SK-N-MC (cell line): ENCODE measurements around the gene TEPSIN.

Experiments
- DNase-seq: peaks from one replicate; pipeline ENCODE4 v3.0.0-alpha.2; 2011; ENCODE audit warnings: low read depth, low spot score
- H3K27ac ChIP-seq: fragments of 200-600 bp; sonication (generic); 2 replicates; pipeline ENCODE4 v1.5.1; 2016; ENCODE audit warnings: mixed run types
- H3K36me3 ChIP-seq: fragments of 200-600 bp; sonication (generic); 2 replicates; pipeline ENCODE4 v1.6.1; 2017; ENCODE audit warnings: antibody characterized with exemption, low read length, mixed read lengths; ENCODE audit not compliant: insufficient read depth
- H3K4me3 ChIP-seq: fragments of 200-600 bp; sonication (generic); 2 replicates; pipeline ENCODE4 v1.5.1; 2016
- H3K9ac ChIP-seq: fragments of 200-600 bp; sonication (generic); 2 replicates; pipeline ENCODE4 v1.8.0; 2017; ENCODE audit warnings: mixed run types, mixed read lengths; ENCODE audit not compliant: insufficient read length
- H3K9me3 ChIP-seq: fragments of 200-600 bp; sonication (generic); 2 replicates; pipeline ENCODE4 v1.6.1; 2017; ENCODE audit warnings: low read depth, mild to moderate bottlenecking, antibody characterized with exemption, low read length, moderate library complexity, mixed read lengths
- EZH2 ChIP-seq: fragments of 200-600 bp; sonication (generic); IDR thresholded peaks from one replicate; pipeline ENCODE4 v1.6.1; 2017; ENCODE audit warnings: antibody characterized with exemption
- FOXP2 ChIP-seq: optimal IDR thresholded peaks from 2 replicates; pipeline ENCODE3; 2011; ENCODE audit warnings: mild to moderate bottlenecking, moderate library complexity; ENCODE audit not compliant: insufficient read depth; ENCODE audit errors: extremely low read length, control extremely low read depth
- POLR2AphosphoS5 ChIP-seq: IDR thresholded peaks from 2 replicates; pipeline ENCODE4 v1.6.1; 2012; ENCODE audit warnings: mild to moderate bottlenecking, low read depth, low read length, borderline replicate concordance

TEPSIN gene

DNA sequence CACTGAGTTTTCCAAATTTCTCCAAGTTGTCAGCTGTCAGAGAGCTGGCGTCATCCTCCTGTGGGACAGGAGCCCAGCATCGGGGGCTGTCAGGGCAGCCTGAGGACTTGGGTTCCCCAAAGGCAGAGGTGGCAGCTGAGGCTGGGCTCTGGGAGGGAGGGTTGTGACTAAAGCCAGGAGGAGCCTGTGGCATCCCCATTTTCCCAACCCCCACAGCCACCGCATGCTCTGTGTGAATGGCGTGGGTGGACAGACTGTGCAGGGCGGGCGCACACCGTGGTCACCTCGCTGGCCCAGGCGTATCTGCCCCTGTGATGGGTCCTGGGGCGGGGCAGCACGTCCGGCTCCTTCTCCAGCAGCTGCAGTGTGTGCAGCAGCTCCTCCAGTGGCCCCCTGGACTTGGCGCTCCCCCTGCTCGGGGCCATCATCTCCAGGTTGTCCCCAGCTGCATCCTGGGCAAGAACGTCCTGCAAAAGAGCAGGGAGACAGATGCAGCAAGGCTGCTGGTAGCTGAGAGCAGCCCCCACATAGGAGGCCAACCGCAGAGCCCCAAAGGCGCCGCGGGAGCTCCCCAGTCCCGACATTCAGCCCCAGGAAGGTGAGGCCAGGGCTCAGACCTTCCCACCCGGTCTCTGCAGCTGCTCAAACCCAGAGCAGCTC is 40.9 kb downstream of the TEPSIN start:
- H3K27ac ChIP-seq, result no peak overlapping the region
- DNase-seq, result no peak
- no peaks in the 10 kb centered on the region for H3K36me3 ChIP-seq
- no peak overlapping the region for H3K9ac ChIP-seq
- TF ChIP-seq FOXP2, result no peak
- no peak for TF ChIP-seq EZH2
- no peak for TF ChIP-seq POLR2AphosphoS5
- H3K9me3 ChIP-seq, result no peaks in the 10 kb centered on the region
- H3K4me3 ChIP-seq, result no peak overlapping the region

DNA sequence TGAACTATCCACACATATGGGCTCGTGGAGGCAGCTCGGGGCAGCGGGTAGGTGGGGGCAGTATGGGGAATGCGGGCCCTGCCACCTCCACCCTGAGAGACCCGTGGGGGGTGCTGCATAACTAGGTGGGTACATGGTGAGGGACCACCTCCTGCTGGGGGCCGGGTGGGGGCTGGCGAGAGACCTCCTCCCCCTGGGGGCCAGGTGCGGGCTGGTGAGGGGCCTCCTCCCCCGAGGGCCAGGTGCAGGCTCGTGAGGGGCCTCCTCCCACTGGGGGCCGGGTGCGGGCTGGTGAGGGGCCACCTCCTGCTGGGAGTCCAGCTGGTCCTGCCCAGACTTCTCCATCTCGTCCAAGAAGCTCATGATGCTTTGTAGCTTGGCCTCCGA is 41.5 kb downstream of the TEPSIN start:
- Histone ChIP-seq H3K36me3 (no peaks in the 10 kb centered on the region), H3K27ac (no peak overlapping the region), H3K4me3 (no peak overlapping the region), H3K9ac (no peak overlapping the region), H3K9me3 (no peaks in the 10 kb centered on the region)
- DNase-seq, result no peak
- TF ChIP-seq POLR2AphosphoS5 (no peak), EZH2 (no peak), FOXP2 (no peak)

DNA sequence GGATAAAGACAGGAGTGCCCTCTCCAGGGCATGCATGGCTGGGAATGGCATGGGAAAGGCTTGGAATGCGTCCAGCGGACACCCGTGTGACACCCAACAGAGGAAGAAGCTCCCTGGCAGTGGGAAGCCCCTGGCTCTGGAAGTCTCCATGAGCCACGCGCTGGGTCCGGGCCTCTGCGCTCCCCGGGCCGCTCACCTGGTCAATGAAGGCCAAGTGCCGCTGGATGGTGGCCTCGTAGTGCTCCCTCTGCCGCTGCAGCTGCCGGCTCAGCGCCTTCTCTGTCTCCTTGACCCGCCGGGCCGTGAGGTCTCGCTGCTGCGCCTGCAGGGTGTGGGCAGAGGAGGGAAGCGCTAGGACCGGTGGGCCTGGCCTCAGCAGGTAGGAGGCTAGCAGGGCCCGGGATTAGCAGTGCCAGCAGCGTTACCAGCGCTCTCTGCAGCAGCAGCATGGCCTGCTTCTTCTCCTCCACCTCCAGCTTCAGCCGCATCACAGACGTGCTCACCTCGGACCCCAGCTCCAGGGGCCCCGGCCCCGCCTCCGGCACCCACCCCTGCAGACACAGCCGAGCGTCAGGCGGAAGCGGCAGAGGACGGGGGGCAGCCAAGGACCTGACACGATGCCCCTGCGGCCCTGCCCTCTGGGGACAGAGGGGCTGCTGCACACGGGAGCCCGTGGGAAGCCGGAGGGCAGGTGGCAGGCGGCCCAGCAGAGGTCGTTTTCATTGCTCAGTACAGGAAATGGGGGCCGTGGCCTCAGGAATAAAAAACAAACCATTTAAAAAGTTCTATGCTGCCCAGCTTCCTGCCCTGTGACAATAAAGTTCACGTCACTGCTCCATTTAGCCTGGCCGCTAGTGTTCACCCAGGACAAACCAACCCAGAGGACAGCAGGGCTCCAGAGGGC is 42.1 kb downstream of the TEPSIN start:
- H3K9ac ChIP-seq, result no peak overlapping the region
- H3K27ac ChIP-seq, result no peak overlapping the region
- no peaks in the 10 kb centered on the region for H3K9me3 ChIP-seq
- H3K4me3 ChIP-seq, result no peak overlapping the region
- TF ChIP-seq EZH2 (no peak), POLR2AphosphoS5 (no peak), FOXP2 (no peak)
- no peak for DNase-seq
- no peaks in the 10 kb centered on the region for H3K36me3 ChIP-seq

DNA sequence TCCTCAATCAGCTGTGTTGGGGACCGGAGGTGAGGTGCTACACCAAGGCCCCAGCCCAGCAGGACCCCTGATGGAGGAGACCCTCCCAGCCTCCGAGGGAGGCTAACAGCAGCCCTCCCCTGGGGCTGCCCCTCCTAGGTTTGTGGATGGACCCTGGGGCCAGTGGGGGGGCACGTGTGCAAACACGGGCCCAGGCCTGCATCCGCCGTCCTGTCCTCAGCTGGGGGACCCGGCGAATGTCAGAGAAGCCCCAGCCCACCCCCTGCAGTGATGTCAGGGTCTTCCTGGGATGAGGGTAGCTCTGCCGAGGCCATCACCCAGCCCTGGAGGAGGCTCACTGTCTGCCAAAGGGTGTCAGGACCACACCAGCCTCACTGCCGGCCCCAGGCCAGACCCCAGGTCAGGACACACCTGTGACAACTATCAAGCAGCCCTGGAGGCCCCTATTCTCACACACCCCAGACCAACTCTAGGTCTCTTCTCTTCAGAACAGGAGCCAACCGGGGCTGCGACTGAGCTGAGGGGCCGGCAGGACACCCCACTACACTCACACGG is 42.8 kb downstream of the TEPSIN start:
- Histone ChIP-seq H3K36me3 (no peaks in the 10 kb centered on the region), H3K9ac (no peak overlapping the region), H3K27ac (no peak overlapping the region), H3K4me3 (no peak overlapping the region), H3K9me3 (no peaks in the 10 kb centered on the region)
- no peak for DNase-seq
- TF ChIP-seq FOXP2, result no peak
- TF ChIP-seq POLR2AphosphoS5, result no peak
- TF ChIP-seq EZH2, result no peak

DNA sequence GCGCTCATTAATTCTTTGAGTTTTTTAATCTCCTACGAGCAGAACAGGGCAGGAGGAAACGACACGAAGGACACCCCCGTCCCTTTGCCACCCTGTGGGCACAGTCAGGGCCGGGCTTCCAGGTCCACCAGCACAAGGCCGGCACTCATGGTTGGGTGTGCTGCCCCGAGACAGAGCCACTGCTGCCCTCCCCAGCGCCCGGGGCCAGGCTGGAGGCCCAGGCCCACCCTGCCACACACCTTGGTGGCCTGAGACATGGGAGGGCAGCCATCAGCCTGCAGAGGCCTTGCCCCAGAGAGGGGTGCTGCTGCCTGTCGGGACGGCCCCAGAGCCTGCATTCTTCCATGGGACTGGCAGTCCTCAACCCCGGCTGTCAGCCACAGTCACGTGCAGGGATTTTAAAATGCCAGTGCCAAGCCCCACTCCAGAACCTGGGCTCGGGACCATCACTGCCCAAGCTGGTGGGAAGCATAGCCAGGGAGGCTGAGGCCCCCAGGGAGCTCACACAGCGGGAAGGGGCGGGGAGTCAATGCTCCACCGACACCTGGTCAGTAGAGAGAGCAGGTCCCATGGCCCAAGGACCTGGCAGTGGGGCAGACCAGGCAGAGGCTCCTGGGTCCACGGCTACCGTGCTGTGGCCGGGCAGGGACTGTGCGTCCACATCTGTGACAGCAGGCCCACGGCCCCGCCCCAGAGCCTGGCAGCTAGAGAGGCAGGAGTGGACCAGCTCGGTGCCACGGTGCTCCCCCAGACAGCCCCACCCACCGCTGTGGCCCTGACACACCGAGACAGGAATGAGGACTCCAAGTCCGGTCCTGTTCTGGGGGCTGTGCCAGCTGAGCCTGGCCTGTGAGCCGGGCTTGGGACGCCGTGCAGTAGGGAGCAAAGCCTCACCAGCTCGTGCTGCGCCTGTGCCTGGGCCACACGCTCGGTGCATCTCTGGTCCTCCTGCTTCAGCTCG is 43.6 kb downstream of the TEPSIN start:
- H3K36me3 ChIP-seq, result no peaks in the 10 kb centered on the region
- H3K9me3 ChIP-seq, result no peaks in the 10 kb centered on the region
- no peak overlapping the region for H3K9ac ChIP-seq
- DNase-seq, result no peak
- no peak for TF ChIP-seq FOXP2
- no peak for TF ChIP-seq POLR2AphosphoS5
- TF ChIP-seq EZH2, result no peak
- H3K27ac ChIP-seq, result no peak overlapping the region
- H3K4me3 ChIP-seq, result no peak overlapping the region

DNA sequence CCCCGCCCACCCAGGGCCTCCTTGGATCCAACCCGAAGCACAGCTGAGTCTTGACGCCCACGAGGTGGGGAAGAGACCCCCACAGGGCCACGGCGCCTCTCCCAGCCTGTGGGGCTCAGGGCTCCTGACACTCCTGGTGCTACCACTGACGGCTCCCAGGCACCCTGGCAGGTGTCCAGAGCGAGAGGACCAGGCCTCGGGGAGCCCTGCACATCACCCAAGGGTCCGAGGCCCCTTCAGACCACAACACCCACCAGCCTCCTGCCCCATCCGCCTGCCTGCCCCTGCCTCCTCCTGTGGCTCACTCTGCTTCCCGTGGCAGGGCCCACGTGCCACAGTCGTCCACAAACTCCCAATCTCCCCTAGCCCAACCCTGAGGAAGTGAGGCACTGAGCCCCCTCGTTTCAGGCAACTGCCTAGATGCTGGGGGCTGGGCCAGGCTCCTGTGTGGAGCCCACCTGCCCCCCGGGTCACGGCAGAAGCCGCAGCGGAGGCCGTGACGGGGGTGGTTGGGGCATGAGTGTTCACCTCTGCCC is 44.6 kb downstream of the TEPSIN start:
- H3K9me3 ChIP-seq, result no peaks in the 10 kb centered on the region
- no peaks in the 10 kb centered on the region for H3K36me3 ChIP-seq
- DNase-seq, result no peak
- no peak overlapping the region for H3K9ac ChIP-seq
- H3K4me3 ChIP-seq, result no peak overlapping the region
- H3K27ac ChIP-seq, result no peak overlapping the region
- TF ChIP-seq EZH2, result no peak
- TF ChIP-seq FOXP2, result no peak
- no peak for TF ChIP-seq POLR2AphosphoS5

DNA sequence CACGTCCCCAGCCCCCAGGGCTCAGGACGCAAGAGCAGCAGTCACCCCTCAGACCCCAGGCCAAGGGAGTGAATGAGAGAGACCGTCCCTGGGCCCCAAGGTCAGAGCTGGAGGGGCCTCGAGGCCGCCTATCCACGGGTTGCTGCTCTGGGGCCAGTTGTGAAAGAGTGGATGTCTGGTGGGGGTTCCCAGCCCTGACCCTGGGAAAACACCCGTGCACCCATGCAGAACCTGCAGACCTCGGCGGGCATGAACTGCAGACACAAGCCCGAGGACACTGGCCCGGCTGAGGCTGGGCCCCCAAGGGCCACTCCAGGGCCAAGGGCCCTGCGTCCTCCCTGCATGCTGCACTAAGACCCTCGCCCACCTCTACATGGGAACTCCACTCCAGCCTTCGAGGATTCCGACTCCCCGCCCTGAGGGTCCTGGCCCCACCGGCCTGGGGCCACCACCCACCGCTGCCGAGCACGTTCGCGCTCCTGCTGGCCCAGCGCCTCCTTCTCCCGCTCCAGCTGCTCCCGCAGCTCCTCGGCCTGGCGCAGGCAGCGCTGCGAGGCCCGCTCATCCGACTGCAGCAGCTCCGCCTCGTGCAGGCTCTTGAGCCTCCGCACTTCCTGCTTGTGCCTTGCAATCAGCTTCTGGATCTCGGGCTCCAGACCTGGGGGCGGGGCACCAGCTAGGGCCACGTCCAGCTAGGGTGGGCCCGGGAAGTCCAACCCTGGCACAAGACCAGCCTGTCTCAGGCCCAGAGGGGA is 45.2 kb downstream of the TEPSIN start:
- Histone ChIP-seq H3K4me3 (no peak overlapping the region), H3K36me3 (no peaks in the 10 kb centered on the region), H3K27ac (no peak overlapping the region), H3K9me3 (no peaks in the 10 kb centered on the region), H3K9ac (no peak overlapping the region)
- TF ChIP-seq POLR2AphosphoS5, result no peak
- TF ChIP-seq EZH2, result no peak
- TF ChIP-seq FOXP2, result no peak
- DNase-seq, result no peak
